Measurements from ENCODE around the gene ERCC1. TPM values are rescaled to one million over a fixed set of nuclear protein-coding genes. Genes with fewer than 3 reads are reported as not detected.
A peak's percentile ranks its signal among the peaks of the same experiment; 100 is the strongest.

Gene ERCC1
- polyA plus RNA-seq, 1 of the 3 experiments (the other 2 are of a cell fraction) = 95.3 TPM

DNA sequence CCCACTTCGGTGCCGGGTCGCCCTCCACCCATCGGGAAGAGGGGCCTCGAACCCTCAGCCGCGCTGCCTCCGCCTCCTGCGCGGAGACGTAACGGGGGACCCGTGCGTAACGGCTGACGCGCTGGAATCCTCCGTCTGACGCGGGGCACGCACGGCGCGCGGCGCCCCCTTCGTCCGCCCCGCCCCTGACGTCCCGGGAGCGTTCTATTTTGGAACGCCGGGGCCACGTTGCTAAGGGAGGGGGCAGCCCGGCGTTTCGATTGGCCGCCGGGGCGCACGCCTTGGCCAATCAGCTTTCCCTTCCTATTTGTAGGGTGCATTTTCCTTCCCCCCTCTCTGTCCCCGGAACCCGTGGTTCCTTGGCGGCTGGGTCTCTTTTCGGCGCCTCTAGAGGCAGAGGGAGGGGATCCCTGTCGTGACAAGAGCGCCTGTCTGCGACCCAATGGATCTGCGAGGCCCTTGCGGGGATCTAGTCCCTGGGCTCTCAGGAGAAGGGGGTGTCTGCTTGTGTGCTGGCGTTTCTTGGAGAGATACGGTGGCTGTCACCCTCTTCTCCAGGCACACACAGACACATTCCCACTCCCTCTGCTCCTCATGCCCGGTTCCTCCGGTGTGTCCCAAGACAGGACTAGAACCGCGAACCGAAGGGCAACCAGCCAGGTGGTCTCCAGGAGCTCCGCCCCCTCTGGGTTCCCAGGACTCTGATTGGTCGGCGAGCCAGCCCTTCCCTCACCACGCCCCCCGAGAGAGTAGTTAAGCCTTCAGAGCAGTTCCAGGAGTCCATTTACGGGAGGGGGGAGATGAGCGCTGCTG lies 45.6 kb upstream of the ERCC1 start (continued):
- TF ChIP-seq RCOR1 (IDR thresholded peaks at IDR 0.05; ENCODE audit: low read length) (no peak), MEF2A (IDR thresholded peaks at IDR 0.05; ENCODE audit: borderline replicate concordance, low read depth) (peak; percentile 50; the same call in 1 of the 2 replicates), FOSL2 (IDR thresholded peaks at IDR 0.05; ENCODE audit: borderline replicate concordance, low read depth) (no peak), POLR2AphosphoS5 (IDR thresholded peaks at IDR 0.05; ENCODE audit: low read depth, low read length) (no peak), GATA2 (CRISPR knock-in tag; IDR thresholded peaks at IDR 0.05) (no peak), USF1 (IDR thresholded peaks at IDR 0.05; ENCODE audit: borderline replicate concordance, low read depth) (no peak), MXI1 (IDR thresholded peaks at IDR 0.05; ENCODE audit: low read depth, low read length) (0 out of 2 replicates have a peak, but pooled peaks have one; percentile 75), FOXJ3 (CRISPR knock-in tag; IDR thresholded peaks at IDR 0.05) (no peak)
- TF ChIP-seq, protein P1, sequence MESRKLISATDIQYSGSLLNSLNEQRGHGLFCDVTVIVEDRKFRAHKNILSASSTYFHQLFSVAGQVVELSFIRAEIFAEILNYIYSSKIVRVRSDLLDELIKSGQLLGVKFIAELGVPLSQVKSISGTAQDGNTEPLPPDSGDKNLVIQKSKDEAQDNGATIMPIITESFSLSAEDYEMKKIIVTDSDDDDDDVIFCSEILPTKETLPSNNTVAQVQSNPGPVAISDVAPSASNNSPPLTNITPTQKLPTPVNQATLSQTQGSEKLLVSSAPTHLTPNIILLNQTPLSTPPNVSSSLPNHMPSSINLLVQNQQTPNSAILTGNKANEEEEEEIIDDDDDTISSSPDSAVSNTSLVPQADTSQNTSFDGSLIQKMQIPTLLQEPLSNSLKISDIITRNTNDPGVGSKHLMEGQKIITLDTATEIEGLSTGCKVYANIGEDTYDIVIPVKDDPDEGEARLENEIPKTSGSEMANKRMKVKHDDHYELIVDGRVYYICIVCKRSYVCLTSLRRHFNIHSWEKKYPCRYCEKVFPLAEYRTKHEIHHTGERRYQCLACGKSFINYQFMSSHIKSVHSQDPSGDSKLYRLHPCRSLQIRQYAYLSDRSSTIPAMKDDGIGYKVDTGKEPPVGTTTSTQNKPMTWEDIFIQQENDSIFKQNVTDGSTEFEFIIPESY (IDR thresholded peaks at IDR 0.05; ENCODE audit: borderline replicate concordance, low read depth) = no peak

DNA sequence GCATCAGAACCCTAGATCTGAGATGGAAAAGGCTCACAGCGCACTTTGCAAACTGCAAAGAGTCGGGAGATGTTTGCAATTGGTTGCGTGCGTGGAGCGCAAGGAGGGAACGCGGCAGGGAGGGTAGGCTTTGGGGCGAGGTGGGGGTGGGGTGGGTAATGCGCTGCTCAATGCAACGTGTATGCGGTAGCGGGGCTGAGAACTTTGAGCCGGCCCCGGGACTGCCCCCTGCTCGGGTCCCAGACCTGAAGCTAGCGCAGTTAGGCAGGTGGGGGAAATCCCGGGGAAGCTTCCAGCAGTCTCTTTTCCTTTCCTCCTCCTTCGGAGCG lies 45.0 kb upstream of the ERCC1 start:
- no peaks in the 10 kb centered on the region for H3K9me2 ChIP-seq
- peak overlapping the region; percentile 21; the same call in 1 of the 2 replicates for H2AFZ ChIP-seq (ENCODE audit: low read depth)
- peak overlapping the region; percentile 81 to 84 for H3K4me3 ChIP-seq (ENCODE audit: low read depth in 2 of 2, low read length in 1 of 2)
- POLR2A ChIA-PET = interaction anchor here (0.7 to 1.7 kb wide), 3 partner anchors 10 to 64 kb away, joined by 3 to 11 read pairs (median 4); partner anchors contain the start of gene PPP1R13L
- no peak for TF ChIP-seq YY1 (IDR thresholded peaks at IDR 0.05; ENCODE audit: low read depth)
- TF ChIP-seq, protein P2, sequence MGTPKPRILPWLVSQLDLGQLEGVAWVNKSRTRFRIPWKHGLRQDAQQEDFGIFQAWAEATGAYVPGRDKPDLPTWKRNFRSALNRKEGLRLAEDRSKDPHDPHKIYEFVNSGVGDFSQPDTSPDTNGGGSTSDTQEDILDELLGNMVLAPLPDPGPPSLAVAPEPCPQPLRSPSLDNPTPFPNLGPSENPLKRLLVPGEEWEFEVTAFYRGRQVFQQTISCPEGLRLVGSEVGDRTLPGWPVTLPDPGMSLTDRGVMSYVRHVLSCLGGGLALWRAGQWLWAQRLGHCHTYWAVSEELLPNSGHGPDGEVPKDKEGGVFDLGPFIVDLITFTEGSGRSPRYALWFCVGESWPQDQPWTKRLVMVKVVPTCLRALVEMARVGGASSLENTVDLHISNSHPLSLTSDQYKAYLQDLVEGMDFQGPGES (IDR thresholded peaks at IDR 0.05; ENCODE audit: low read depth, low read length) = no peak
- no peak for TF ChIP-seq JUND (IDR thresholded peaks at IDR 0.05)
- TF ChIP-seq MEF2A (IDR thresholded peaks at IDR 0.05; ENCODE audit: borderline replicate concordance, low read depth) = no peak
- TF ChIP-seq, protein P3, sequence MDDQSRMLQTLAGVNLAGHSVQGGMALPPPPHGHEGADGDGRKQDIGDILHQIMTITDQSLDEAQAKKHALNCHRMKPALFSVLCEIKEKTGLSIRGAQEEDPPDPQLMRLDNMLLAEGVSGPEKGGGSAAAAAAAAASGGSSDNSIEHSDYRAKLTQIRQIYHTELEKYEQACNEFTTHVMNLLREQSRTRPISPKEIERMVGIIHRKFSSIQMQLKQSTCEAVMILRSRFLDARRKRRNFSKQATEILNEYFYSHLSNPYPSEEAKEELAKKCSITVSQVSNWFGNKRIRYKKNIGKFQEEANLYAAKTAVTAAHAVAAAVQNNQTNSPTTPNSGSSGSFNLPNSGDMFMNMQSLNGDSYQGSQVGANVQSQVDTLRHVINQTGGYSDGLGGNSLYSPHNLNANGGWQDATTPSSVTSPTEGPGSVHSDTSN (IDR thresholded peaks at IDR 0.05) = no peak
- no peak for TF ChIP-seq MXI1 (IDR thresholded peaks at IDR 0.05; ENCODE audit: low read depth, low read length)
- TF ChIP-seq TAF1 (IDR thresholded peaks at IDR 0.05; ENCODE audit: borderline replicate concordance, low read depth, low read length) = no peak
- no peak for TF ChIP-seq GABPA (IDR thresholded peaks at IDR 0.05; ENCODE audit: low read depth)
- no peak for TF ChIP-seq TCF12 (IDR thresholded peaks at IDR 0.05)
- no peak for TF ChIP-seq NRF1 (IDR thresholded peaks at IDR 0.05; ENCODE audit: low read depth, low read length)
- TF ChIP-seq, protein P1 (IDR thresholded peaks at IDR 0.05; ENCODE audit: borderline replicate concordance, low read depth) = no peak
- no peak for TF ChIP-seq RAD21 (IDR thresholded peaks at IDR 0.05; ENCODE audit: low read length)
- H3K79me2 ChIP-seq (ENCODE audit: insufficient read depth) = no peaks in the 10 kb centered on the region
- no peak for DNase-seq
- CTCF ChIA-PET = interaction anchor here (1.1 to 27.6 kb wide), 5 partner anchors 10 to 37 kb away, joined by 4 to 870 read pairs (median 28); no protein-coding TSS in a partner anchor
- WGBS (ENCODE audit: low lambda C conversion rate) = 0% methylated on average over 7 of the region's 19 CpGs
- H3K36me3 ChIP-seq (replicated peaks in 1 of 2; ENCODE audit: control insufficient read depth in 1 of 2, insufficient read depth in 2 of 2, low read length in 1 of 2) = no peaks in the 10 kb centered on the region
- H3K4me2 ChIP-seq = peak overlapping the region; percentile 99
- no peaks in the 10 kb centered on the region for H3K27me3 ChIP-seq (ENCODE audit: insufficient read depth)
- H4K20me1 ChIP-seq (ENCODE audit: insufficient read depth) = peaks cover 40% of the 10 kb centered on the region; the same call in 1 of the 2 replicates
- peak overlapping the region; percentile 97 for H3K9ac ChIP-seq
- no peaks in the 10 kb centered on the region for H3K9me3 ChIP-seq
- H3K27ac ChIP-seq (ENCODE audit: low read depth in 2 of 2, low read length in 1 of 2) = peak overlapping the region; percentile 58 to 95
- H3F3A ChIP-seq (replicated peaks; ENCODE audit: insufficient read depth) = peaks cover 7% of the 10 kb centered on the region
- peaks cover 0 to 19% of the 10 kb centered on the region in 2 experiments; a peak in 1 of 4 replicates for H3K4me1 ChIP-seq (ENCODE audit: control insufficient read depth in 1 of 2, insufficient read depth in 2 of 2, low read depth in 1 of 2, low read length in 1 of 2)

Measured in SK-N-SH (cell line).